GM23248 (cell line): Measurements from ENCODE around the gene ATXN7L1.

ENCODE experiments used
- EZH2 ChIP-seq: fragments of 200-600 bp; sonication (generic); IDR thresholded peaks from 2 replicates; pipeline ENCODE4 v1.6.1; 2018; ENCODE audit warnings: antibody characterized with exemption, mild to moderate bottlenecking; ENCODE audit not compliant: insufficient read depth, poor library complexity, severe bottlenecking
- EZH2phosphoT487 ChIP-seq: fragments of 200-600 bp; sonication (generic); IDR thresholded peaks from 2 replicates; pipeline ENCODE4 v1.6.1; 2018; ENCODE audit warnings: antibody characterized with exemption, moderate library complexity, mild to moderate bottlenecking, low read depth; ENCODE audit not compliant: insufficient read depth

- no peak for TF ChIP-seq EZH2
- no peak for TF ChIP-seq EZH2phosphoT487
These were observed 151.7 kb downstream of the ATXN7L1 start for GRCh38 chr7:105724688-105725087.
